ENCODE measurements around the gene ATF7IP.

Gene ATF7IP

GRCh38 chr12:14525964-14526363 lies 160.5 kb downstream of the ATF7IP start (continued):
- TF ChIP-seq OSR1 (CRISPR knock-in tag; IDR thresholded peaks at IDR 0.05), result no peak

- no peak for TF ChIP-seq RARB (CRISPR knock-in tag; IDR thresholded peaks at IDR 0.05)
- no peak for TF ChIP-seq CREB5 (CRISPR knock-in tag; IDR thresholded peaks at IDR 0.05; ENCODE audit: low read depth)
- TF ChIP-seq OSR1 (CRISPR knock-in tag; IDR thresholded peaks at IDR 0.05), result no peak
- no peak for TF ChIP-seq GLIS3 (CRISPR knock-in tag; IDR thresholded peaks at IDR 0.05)
- TF ChIP-seq SNAI2 (CRISPR knock-in tag; IDR thresholded peaks at IDR 0.05), result no peak
- ATAC-seq, result no peak
These were observed 166.7 kb downstream of the ATF7IP start for GRCh38 chr12:14532152-14532551.

- ATAC-seq, result no peak
- TF ChIP-seq POU6F1 (CRISPR knock-in tag; IDR thresholded peaks at IDR 0.05; ENCODE audit: borderline replicate concordance, low read depth), result no peak
- TF ChIP-seq BACH2 (CRISPR knock-in tag; IDR thresholded peaks at IDR 0.05; ENCODE audit: borderline replicate concordance), result no peak
These were observed 171.6 kb downstream of the ATF7IP start for GRCh38 chr12:14537088-14537487.

GRCh38 chr12:14540801-14541462 lies 175.4 kb downstream of the ATF7IP start:
- ATAC-seq, result no peak
- TF ChIP-seq CSRNP3 (CRISPR knock-in tag; IDR thresholded peaks at IDR 0.05) (no peak), TSHZ2 (CRISPR knock-in tag; IDR thresholded peaks at IDR 0.05) (no peak), RARB (CRISPR knock-in tag; IDR thresholded peaks at IDR 0.05) (no peak), SNAI2 (CRISPR knock-in tag; IDR thresholded peaks at IDR 0.05) (no peak), CREB5 (CRISPR knock-in tag; IDR thresholded peaks at IDR 0.05; ENCODE audit: low read depth) (no peak), PPARA (CRISPR knock-in tag; IDR thresholded peaks at IDR 0.05; ENCODE audit: borderline replicate concordance) (no peak), OSR1 (CRISPR knock-in tag; IDR thresholded peaks at IDR 0.05) (no peak), BACH2 (CRISPR knock-in tag; IDR thresholded peaks at IDR 0.05; ENCODE audit: borderline replicate concordance) (no peak), TOX (CRISPR knock-in tag; IDR thresholded peaks at IDR 0.05; ENCODE audit: borderline replicate concordance) (no peak), POU6F1 (CRISPR knock-in tag; IDR thresholded peaks at IDR 0.05; ENCODE audit: borderline replicate concordance, low read depth) (no peak), ESRRG (CRISPR knock-in tag; IDR thresholded peaks at IDR 0.05) (no peak), ZNF8 (CRISPR knock-in tag; IDR thresholded peaks at IDR 0.05) (no peak), ZNF70 (CRISPR knock-in tag; IDR thresholded peaks at IDR 0.05) (no peak)

Measured in SK-N-SH treated with all-trans-retinoic acid at 6 μM for 48 hours (cell line).